ENCODE data around the gene ECE1. TPM values are rescaled to one million over a fixed set of nuclear protein-coding genes. Genes with fewer than 3 reads are reported as not detected.

ECE1 gene
- total and polyA plus RNA-seq, 9 of the 15 experiments (the other 6 are each of a cell fraction or from before 2014, with no cell fraction given) = 0.56 to 34.8 (median 11.0) TPM

- peak; percentile 11; the same call in 1 of the 3 replicates for ATAC-seq
- in situ Hi-C loops (cut with MboI) = no loop called here
- H3K27ac ChIP-seq (ENCODE audit: extremely low read depth, low read depth, low read length) = no peak overlapping the region
- TF ChIP-seq RCOR1 (IDR thresholded peaks at IDR 0.05; ENCODE audit: borderline replicate concordance in 1 of 2, low read depth in 2 of 2, low read length in 2 of 2) = no peak
- no peak for TF ChIP-seq YBX1 (IDR thresholded peaks at IDR 0.05)
- TF ChIP-seq CBX8 (IDR thresholded peaks at IDR 0.05; ENCODE audit: borderline replicate concordance, extremely low read depth, low read depth, low read length, poor library complexity, severe bottlenecking) = no peak
- TF ChIP-seq GATA2 (CRISPR knock-in tag; IDR thresholded peaks at IDR 0.05) = 0 out of 2 replicates have a peak, but pooled peaks have one; percentile 15
- TF ChIP-seq TBL1XR1 (IDR thresholded peaks at IDR 0.05; ENCODE audit: low read length in 2 of 2) = no peak
- no peak for TF ChIP-seq ZNF274 (IDR thresholded peaks at IDR 0.05; ENCODE audit: borderline replicate concordance, low read depth, low read length)
- 0 out of 2 replicates have a peak, but pooled peaks have one; percentile 13 for TF ChIP-seq TEAD4 (IDR thresholded peaks at IDR 0.05; ENCODE audit: low read length)
- TF ChIP-seq TEAD4 (CRISPR knock-in tag; IDR thresholded peaks at IDR 0.05; ENCODE audit: borderline replicate concordance) = no peak
- TF ChIP-seq, protein P1, sequence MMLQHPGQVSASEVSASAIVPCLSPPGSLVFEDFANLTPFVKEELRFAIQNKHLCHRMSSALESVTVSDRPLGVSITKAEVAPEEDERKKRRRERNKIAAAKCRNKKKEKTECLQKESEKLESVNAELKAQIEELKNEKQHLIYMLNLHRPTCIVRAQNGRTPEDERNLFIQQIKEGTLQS (IDR thresholded peaks at IDR 0.05) = peak; percentile 54
- TF ChIP-seq, protein P1 (CRISPR knock-in tag; conservative IDR thresholded peaks at IDR 0.05) = no peak
- no peak for TF ChIP-seq WHSC1 (IDR thresholded peaks at IDR 0.05; ENCODE audit: low read length)
- peak; percentile 47; the same call in 1 of the 2 replicates for TF ChIP-seq CBFA2T2 (conservative IDR thresholded peaks at IDR 0.05)
- TF ChIP-seq BRD9 (IDR thresholded peaks at IDR 0.05; ENCODE audit: low read depth, partially characterized antibody) = no peak
- TF ChIP-seq HES1 (IDR thresholded peaks at IDR 0.05; ENCODE audit: low read depth) = no peak
- TF ChIP-seq CGGBP1 (CRISPR knock-in tag; IDR thresholded peaks at IDR 0.05) = no peak
- no peak for TF ChIP-seq RAD51 (IDR thresholded peaks at IDR 0.05; ENCODE audit: borderline replicate concordance, low read depth)
- peak; percentile 32; the same call in 1 of the 2 replicates for TF ChIP-seq TCF3 (CRISPR knock-in tag; IDR thresholded peaks at IDR 0.05)
- no peak for TF ChIP-seq TSHZ1 (CRISPR knock-in tag; IDR thresholded peaks at IDR 0.05)
- peak; percentile 21; the same call in 1 of the 2 replicates for TF ChIP-seq TAL1 (IDR thresholded peaks at IDR 0.05)
Measured at GRCh38 chr1:21298981-21299391, 8.7 kb upstream of the ECE1 start.

More at GRCh38 chr1:21298981-21299391, 8.7 kb upstream of the ECE1 start:
- WGBS (ENCODE audit: insufficient coverage, low coverage, missing lambda C conversion rate) = 22% methylated on average over 3 of the region's 3 CpGs
- no peaks in the 10 kb centered on the region for H3K9me1 ChIP-seq (ENCODE audit: control insufficient read depth, insufficient read depth, low read length)
- FAIRE-seq (no peak), DNase-seq (ENCODE audit: extremely low read depth in 1 of 4, low spot score in 3 of 4) (no peak)
- H3K9me3 ChIP-seq (replicated peaks; ENCODE audit: control insufficient read depth, insufficient read depth, low read depth, low read length) = no peaks in the 10 kb centered on the region
- BruUV-seq (replicated peaks) = no TSS peak
- H4K20me1 ChIP-seq (replicated peaks; ENCODE audit: control insufficient read depth, insufficient read depth, low read length) = peaks cover 50% of the 10 kb centered on the region
- H3K4me2 ChIP-seq (ENCODE audit: insufficient read depth, low read length) = no peak overlapping the region
- no peak overlapping the region; a peak in 1 of 4 replicates for H3K9ac ChIP-seq (ENCODE audit: insufficient read depth in 1 of 2, low read depth in 2 of 2, low read length in 2 of 2)
- no peaks in the 10 kb centered on the region for H3K36me3 ChIP-seq (ENCODE audit: control insufficient read depth, insufficient read depth, low read length)
- CTCF ChIA-PET (ENCODE audit: low intra/inter-chr PET ratio) = no interaction called here
- no peak overlapping the region for H2AFZ ChIP-seq (ENCODE audit: low read depth, low read length)
- no peak overlapping the region for H3K4me3 ChIP-seq
- intact Hi-C loops (cut with micrococcal nuclease) = no loop called here
- H3K27me3 ChIP-seq (ENCODE audit: control insufficient read depth in 2 of 2, insufficient read depth in 2 of 2, low read length in 2 of 2) = no peaks in the 10 kb centered on the region; a peak in 1 of 5 replicates
- POLR2A ChIA-PET = interaction anchor here (0.8 to 1.3 kb wide), 2 partner anchors 10 to 22 kb away, joined by 3 read pairs; no protein-coding TSS in a partner anchor
- peaks cover 6 to 18% of the 10 kb centered on the region in 2 experiments; a peak in 3 of 5 replicates for H3K4me1 ChIP-seq (replicated peaks in 1 of 2; ENCODE audit: control insufficient read depth in 2 of 2, insufficient read depth in 2 of 2, low read length in 2 of 2)
- no peaks in the 10 kb centered on the region for H3K79me2 ChIP-seq (ENCODE audit: control insufficient read depth, insufficient read depth, low read length)
